HG02981 (cell line): ENCODE results near the gene AMT.
"Not testable (repeated sequence)": the region's sequence is repeated elsewhere in the genome, so short reads cannot be mapped to it uniquely, and the experiment has no call there.

ENCODE experiments used
- ATAC-seq: cut with Tn5 transposase; IDR thresholded peaks from one replicate; pipeline ENCODE4 v1.9.1; 2021; ENCODE audit warnings: mild to moderate bottlenecking, moderate library complexity; ENCODE audit not compliant: unreplicated experiment

The AMT gene

GRCh38 chr3:49391310-49391709 is 31.0 kb downstream of the AMT start:
- not testable (repeated sequence) for ATAC-seq

- no peak for ATAC-seq
These were observed 33.0 kb downstream of the AMT start for GRCh38 chr3:49389297-49389696.

- ATAC-seq, result no peak
These were observed 33.9 kb downstream of the AMT start for GRCh38 chr3:49388289-49388820.

- no peak for ATAC-seq
These were observed 34.6 kb downstream of the AMT start for GRCh38 chr3:49387721-49388120.

- ATAC-seq, result no peak
These were observed 36.1 kb downstream of the AMT start for GRCh38 chr3:49386056-49386756.

- no peak for ATAC-seq
These were observed 36.7 kb downstream of the AMT start for GRCh38 chr3:49385617-49386016.

- no peak for ATAC-seq
These were observed 38.9 kb downstream of the AMT start for GRCh38 chr3:49383387-49383786.

- ATAC-seq, result no peak
These were observed 43.9 kb downstream of the AMT start for GRCh38 chr3:49378249-49378895.

GRCh38 chr3:49377483-49377882 is 44.8 kb downstream of the AMT start:
- ATAC-seq, result no peak

GRCh38 chr3:49371946-49372345 is 50.3 kb downstream of the AMT start:
- ATAC-seq, result no peak

GRCh38 chr3:49370585-49371290 is 51.5 kb downstream of the AMT start:
- no peak for ATAC-seq
